Uterus (tissue), 4 donors: ENCODE results near the gene ZNF236. TPM values are rescaled to one million over a fixed set of nuclear protein-coding genes. Genes with fewer than 3 reads are reported as not detected.

Experiments used
- DNase-seq, 2 donors: peaks; one replicate each; pipeline ENCODE4 v3.0.0-alpha.2; 2019 to 2020
- H3K27ac ChIP-seq, 2 donors: fragments of 200-600 bp; sonication (generic); 1 replicate in 1 of 2; 2 replicates in 1 of 2; pipeline ENCODE4 v1.5.1; 2016 to 2018
- H3K27me3 ChIP-seq, 2 donors: fragments of 200-600 bp; sonication (generic); one replicate each; pipeline ENCODE4 v1.5.1; 2018 to 2019; ENCODE audit warnings: control low read depth in 1 of 2
- H3K36me3 ChIP-seq, 2 donors: fragments of 200-600 bp; sonication (generic); one replicate each; pipeline ENCODE4 v1.5.1; 2019; ENCODE audit warnings: control low read depth in 1 of 2
- H3K4me1 ChIP-seq, 2 donors: fragments of 200-600 bp; sonication (generic); one replicate each; pipeline ENCODE4 v1.5.1; 2018 to 2019; ENCODE audit warnings: control low read depth in 1 of 2
- H3K4me3 ChIP-seq, 2 donors: fragments of 200-600 bp; sonication (generic); 1 replicate in 1 of 2; 2 replicates in 1 of 2; pipeline ENCODE4 v1.5.1; 2018 to 2019; ENCODE audit warnings: mild to moderate bottlenecking in 1 of 2
- H3K9me3 ChIP-seq, 2 donors: fragments of 200-600 bp; sonication (generic); one replicate each; pipeline ENCODE4 v1.5.1; 2019; ENCODE audit warnings: control low read depth in 1 of 2
- POLR2A ChIP-seq, 2 donors: fragments of 450-650 bp; IDR thresholded peaks; one replicate each; pipeline ENCODE4 v1.6.1; 2016; ENCODE audit warnings: antibody characterized with exemption in 2 of 2, mild to moderate bottlenecking in 1 of 2, moderate library complexity in 1 of 2
- intact Hi-C: fragments of 100-400 bp; cut with DNase I; formaldehyde crosslinking; loops from one replicate; pipeline ENCODE4 v1.15.1; 2023; ENCODE audit warnings: low total_unique reads
- total RNA-seq, 4 donors: library from RNA; depleted of rRNA in 3 of 4; stranded (reverse); fragments of >200 nt in 3 of 4; gene quantifications; one replicate each; pipeline versions ENCODE4 v1.1.0 to v1.2.4, GENCODE V29; 2014 to 2023
- TF ChIP-seq, protein P1 (sequence below), 4 experiments: fragments of 200-600 bp in 2 of 4; fragments of 450-650 bp in 2 of 4; sonication (generic) in 2 of 4; IDR thresholded peaks; one replicate each; pipeline ENCODE4 v1.5.1; 2016 to 2019; ENCODE audit warnings: antibody characterized with exemption in 4 of 4, mild to moderate bottlenecking in 2 of 4, moderate library complexity in 1 of 4
- donor health status: DM: yes; HTN: yes; CAD: no.

ZNF236 gene
- total RNA-seq, 4 donors from 2014 or later = 16.7 to 40.7 (median 22.9) TPM

DNA sequence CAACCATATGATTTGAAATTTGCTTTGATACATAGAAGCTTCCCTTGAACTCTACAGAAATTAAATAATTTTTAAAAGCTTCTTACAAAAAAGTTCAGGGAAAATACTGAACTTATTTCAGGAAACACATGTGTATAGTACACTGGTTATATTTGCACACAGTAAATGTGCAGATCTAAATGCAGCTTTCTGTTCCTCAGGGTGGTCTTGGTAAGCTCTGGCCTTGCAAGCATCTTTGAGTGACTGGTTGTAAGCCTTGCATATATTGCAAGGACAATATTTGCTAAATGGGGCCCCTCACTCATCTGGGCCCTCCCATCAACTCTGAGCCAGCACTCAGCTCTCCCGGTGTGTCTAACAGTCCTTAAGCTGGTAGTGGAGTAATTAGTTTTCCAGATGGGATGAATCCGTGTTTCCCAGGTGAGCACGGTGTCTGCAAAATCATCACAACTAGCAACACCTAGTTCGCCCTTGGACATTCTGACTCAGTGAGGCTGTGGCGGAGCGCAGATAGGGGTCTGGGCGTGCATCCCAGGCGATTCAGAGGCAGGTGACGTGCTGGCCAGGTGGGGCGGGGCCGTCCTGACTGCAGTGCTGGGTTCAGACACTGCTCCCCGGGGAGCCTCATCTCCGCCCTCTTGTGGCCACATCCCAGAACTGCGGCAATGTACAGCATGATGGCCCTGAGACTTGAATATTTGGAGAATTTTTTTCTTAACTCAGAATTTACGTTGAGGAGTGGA is 160.7 kb downstream of the ZNF236 start:
- Histone ChIP-seq H3K27ac (no peak overlapping the region), H3K9me3 (no peaks in the 10 kb centered on the region), H3K4me3 (no peak overlapping the region), H3K4me1 (no peaks in the 10 kb centered on the region), H3K27me3 (no peaks in the 10 kb centered on the region), H3K36me3 (no peaks in the 10 kb centered on the region)
- intact Hi-C loops = loop anchor here (10.0 kb wide), 1 partner anchor 178 kb away; no protein-coding TSS in a partner anchor
- TF ChIP-seq, protein P1, sequence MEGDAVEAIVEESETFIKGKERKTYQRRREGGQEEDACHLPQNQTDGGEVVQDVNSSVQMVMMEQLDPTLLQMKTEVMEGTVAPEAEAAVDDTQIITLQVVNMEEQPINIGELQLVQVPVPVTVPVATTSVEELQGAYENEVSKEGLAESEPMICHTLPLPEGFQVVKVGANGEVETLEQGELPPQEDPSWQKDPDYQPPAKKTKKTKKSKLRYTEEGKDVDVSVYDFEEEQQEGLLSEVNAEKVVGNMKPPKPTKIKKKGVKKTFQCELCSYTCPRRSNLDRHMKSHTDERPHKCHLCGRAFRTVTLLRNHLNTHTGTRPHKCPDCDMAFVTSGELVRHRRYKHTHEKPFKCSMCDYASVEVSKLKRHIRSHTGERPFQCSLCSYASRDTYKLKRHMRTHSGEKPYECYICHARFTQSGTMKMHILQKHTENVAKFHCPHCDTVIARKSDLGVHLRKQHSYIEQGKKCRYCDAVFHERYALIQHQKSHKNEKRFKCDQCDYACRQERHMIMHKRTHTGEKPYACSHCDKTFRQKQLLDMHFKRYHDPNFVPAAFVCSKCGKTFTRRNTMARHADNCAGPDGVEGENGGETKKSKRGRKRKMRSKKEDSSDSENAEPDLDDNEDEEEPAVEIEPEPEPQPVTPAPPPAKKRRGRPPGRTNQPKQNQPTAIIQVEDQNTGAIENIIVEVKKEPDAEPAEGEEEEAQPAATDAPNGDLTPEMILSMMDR (IDR thresholded peaks at IDR 0.05) = peak; percentile 72 to 89 (median 83)
- TF ChIP-seq POLR2A (IDR thresholded peaks at IDR 0.05) = no peak
- DNase-seq = peak; percentile 80

DNA sequence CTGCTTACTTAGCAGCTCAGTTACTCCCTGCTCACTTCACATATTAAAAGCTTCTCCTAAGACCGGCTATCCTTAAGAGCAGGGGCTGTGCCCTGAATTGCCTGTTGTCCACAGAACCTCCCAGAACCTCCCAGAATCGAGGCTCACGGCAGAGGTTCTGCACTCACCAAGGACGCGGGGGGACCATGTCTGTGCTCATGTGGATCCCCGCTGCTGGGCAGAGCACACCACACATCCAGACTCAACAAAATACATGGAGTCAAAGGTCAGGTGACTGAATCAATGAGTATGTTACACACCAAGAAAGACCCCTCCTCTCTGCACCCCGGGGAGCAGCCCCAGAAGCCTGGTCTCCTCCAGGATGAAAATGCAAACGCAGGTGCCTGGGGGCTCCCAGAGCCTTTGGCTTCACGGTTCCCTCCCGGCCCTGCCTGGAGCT is 161.3 kb downstream of the ZNF236 start:
- DNase-seq = no peak
- intact Hi-C loops = loop anchor here (10.0 kb wide), 1 partner anchor 179 kb away; no protein-coding TSS in a partner anchor
- Histone ChIP-seq H3K4me1 (no peaks in the 10 kb centered on the region), H3K27ac (no peak overlapping the region), H3K9me3 (no peaks in the 10 kb centered on the region), H3K4me3 (no peak overlapping the region), H3K36me3 (no peaks in the 10 kb centered on the region), H3K27me3 (no peaks in the 10 kb centered on the region)
- no peak for TF ChIP-seq POLR2A (IDR thresholded peaks at IDR 0.05)
- TF ChIP-seq, protein P1 (IDR thresholded peaks at IDR 0.05) = no peak

DNA sequence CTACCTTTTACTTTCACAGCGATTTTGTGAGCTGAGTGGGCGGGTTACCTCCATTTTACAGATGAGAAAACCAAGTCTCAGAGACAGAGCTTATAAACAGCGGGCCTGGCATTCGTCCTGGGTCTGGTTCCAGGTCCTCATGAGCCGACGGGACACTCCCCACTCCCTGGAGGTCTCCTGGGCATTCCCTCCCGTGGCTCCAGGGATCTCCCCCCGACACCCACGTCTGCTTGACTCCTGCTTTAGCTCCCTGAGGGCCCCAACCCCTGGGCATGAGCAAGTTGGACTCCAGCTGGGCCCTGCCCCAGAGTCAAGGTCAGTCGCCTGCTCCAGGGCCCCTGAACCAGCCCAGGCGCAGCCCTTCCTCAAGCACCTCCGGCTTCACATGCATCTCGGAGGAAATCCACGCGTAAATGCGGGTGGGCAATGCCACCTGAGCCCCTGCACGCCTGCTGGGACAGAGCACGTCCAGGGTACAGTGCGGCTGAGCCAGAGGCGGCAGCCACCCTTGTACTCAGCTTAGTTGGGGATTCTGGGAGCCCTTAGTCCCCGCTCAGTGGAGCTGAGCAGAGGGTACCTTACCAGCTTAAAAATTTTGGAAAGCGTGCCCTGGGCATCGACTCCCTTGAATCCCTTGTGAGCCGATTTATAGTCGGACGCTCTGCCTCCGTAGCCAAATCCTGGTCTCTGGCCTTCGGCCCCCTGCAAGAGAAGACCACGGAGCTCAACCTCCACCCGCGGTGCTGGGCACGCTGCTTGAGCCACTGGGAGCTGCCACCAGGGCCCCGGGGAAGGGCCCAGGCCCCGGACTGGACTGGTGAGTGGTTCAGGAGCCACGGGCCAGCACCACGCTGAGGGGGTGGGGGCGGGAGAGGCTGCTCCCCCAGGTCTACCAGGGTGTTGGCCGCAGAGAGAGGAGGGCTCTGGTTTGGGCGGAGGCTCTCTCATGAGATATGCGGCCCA is 162.1 kb downstream of the ZNF236 start:
- intact Hi-C loops = loop anchor here (10.0 kb wide), 1 partner anchor 180 kb away; no protein-coding TSS in a partner anchor
- Histone ChIP-seq H3K4me1 (no peaks in the 10 kb centered on the region), H3K4me3 (no peak overlapping the region), H3K36me3 (no peaks in the 10 kb centered on the region), H3K27ac (no peak overlapping the region), H3K27me3 (no peaks in the 10 kb centered on the region), H3K9me3 (no peaks in the 10 kb centered on the region)
- no peak for DNase-seq
- TF ChIP-seq, protein P1 (IDR thresholded peaks at IDR 0.05) = no peak
- no peak for TF ChIP-seq POLR2A (IDR thresholded peaks at IDR 0.05)

GRCh38 chr18:76985156-76985950 is 163.0 kb downstream of the ZNF236 start:
- no peaks in the 10 kb centered on the region for H3K27me3 ChIP-seq
- H3K4me3 ChIP-seq = no peak overlapping the region
- no peaks in the 10 kb centered on the region for H3K36me3 ChIP-seq
- no peak overlapping the region for H3K27ac ChIP-seq
- TF ChIP-seq, protein P1 (IDR thresholded peaks at IDR 0.05) = no peak
- TF ChIP-seq POLR2A (IDR thresholded peaks at IDR 0.05) = no peak
- intact Hi-C loops = loop anchor here (10.0 kb wide), 1 partner anchor 181 kb away; no protein-coding TSS in a partner anchor
- DNase-seq = no peak
- no peaks in the 10 kb centered on the region for H3K4me1 ChIP-seq
- H3K9me3 ChIP-seq = no peaks in the 10 kb centered on the region
